Glomerular visceral epithelial cell (primary cell): ENCODE measurements around the gene GABRA6.
"Not testable (repeated sequence)": the region's sequence is repeated elsewhere in the genome, so short reads cannot be mapped to it uniquely, and the experiment has no call there.

Experiments
- DNase-seq: peaks from one replicate; pipeline ENCODE4 v3.0.0-alpha.2; 2016; ENCODE audit errors: extremely low spot score

GABRA6 gene

DNA sequence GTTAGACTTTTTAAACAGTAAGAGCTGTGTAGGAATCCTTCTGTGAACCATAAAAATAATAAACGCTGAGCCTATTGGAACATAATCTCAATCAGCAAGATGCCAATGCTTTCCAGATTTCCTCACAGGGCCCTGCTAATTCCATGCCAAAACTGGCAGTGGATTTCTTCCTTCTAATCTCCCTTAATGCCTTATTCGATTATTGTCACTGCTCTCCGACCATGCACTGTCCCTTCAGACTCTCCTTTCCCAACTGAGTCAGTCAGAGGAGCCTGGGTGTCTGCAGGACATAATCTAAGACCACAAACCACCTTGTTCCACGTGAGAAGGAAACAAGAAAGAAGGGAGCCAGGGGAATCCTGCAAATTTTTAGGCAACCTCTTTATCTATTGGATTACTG lies at the start of gene GABRA6:
Gene GABRA6 (plus strand): TSS at position 261 of the 400 bp plus-strand sequence. CDS start 269 bp downstream, outside the sequence.
- DNase-seq: no peak

DNA sequence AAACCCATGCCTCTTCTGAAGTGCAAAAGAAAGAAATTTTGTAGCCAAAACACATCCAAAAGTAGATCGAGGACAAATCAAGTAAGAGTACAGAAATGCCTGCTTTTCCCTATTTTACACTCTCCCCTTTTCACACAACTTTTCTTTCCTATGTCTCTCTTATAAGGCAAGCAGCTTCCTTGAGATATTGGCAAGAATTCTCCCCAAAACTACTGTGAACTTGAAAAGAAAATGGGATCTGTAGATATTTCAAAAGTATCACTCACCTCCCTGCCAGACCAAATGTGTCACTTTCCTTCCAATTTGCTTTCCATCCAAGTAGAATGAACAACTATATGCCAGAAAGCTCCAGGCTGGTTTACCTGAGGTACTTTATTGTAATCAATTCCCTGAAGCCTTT lies 47.9 kb upstream of the GABRA6 start:
- no peak for DNase-seq

- DNase-seq: no peak
Measured at GRCh38 chr5:161641444-161641843, 44.1 kb upstream of the GABRA6 start.

DNA sequence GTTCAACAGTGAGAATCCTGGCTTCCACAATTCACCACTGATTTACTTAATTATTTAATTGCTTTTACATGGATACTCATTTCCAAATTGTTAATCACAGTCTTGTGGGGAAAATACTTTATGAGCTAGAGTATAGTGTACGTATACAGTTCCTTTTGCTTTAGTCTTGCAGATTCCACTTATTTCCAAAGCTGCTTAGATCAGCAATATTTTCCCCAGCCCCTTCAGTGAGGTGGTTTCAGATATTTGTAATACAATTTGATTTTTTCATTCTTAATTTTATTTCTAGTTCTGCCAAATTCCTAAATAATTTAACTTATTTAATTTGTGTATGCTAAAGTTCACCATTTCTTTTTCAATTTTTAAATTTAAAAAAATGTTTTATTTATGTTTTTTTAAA lies 40.3 kb upstream of the GABRA6 start:
- no peak for DNase-seq

GRCh38 chr5:161651926-161652325 lies 33.6 kb upstream of the GABRA6 start:
- DNase-seq: not testable (repeated sequence)

DNA sequence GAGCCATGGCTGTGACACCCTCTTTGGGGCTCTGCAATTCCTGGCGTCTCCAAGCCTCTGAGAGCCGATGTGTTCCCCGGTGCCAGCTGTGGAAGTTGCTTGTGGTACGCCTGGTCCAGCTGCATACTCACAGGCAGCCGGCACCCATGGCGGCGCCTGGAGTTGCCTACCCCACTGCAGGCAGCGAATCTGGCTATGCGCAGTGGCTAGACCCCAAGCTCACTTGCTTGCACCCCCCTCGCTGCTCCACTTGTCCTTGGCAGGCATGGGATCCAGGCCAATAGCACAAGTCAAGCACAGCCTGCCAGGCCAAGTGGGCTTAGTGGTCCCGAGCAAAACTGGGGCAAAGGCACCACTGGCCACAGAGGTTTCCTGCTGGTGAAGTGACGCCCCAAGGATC lies 24.7 kb upstream of the GABRA6 start:
- no peak for DNase-seq

- no peak for DNase-seq
Measured at GRCh38 chr5:161663431-161663830, 22.1 kb upstream of the GABRA6 start.

GRCh38 chr5:161676103-161676502 lies 9.4 kb upstream of the GABRA6 start:
- DNase-seq: no peak

- DNase-seq: no peak
Measured at GRCh38 chr5:161686149-161686548, 628 bp downstream of the GABRA6 start.

DNA sequence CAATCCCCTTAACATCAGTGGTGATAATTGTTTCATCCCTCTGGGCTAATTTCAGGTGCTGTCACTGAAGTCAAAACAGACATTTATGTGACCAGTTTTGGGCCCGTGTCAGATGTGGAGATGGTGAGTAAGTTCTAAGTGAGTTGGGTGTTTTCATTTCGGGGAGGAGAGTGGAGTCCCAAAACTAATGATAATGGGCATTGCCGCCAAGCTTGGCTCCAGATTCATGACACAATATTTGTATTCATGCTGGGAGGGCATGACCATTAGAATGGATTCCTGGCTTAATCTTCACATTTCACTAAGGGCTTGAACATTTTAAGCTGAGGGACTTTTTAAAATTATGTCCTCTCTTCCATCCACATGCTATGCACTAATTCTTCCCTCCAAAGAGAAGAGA lies 1.4 kb downstream of the GABRA6 start:
- no peak for DNase-seq

DNA sequence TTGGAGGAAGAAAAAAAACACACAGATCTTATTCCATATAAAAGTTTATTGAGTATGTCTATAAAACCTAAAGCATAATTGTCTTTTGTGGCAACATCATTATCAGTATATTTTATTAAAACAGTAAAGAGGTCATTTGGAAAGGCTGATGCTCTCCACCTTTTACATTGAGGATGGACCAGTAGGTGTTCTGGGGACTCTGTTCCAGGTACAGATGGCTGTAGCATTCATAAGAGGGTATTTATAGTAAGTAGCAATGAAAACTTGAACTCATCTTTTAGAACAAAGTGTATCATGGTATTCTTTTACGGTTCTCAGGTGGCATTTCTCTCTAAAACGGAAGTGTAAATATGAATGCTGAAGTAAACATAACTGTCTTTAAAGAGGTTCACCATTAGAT lies 1.8 kb downstream of the GABRA6 start:
- no peak for DNase-seq

GRCh38 chr5:161691911-161692310 lies 6.4 kb downstream of the GABRA6 start:
- DNase-seq: no peak

DNA sequence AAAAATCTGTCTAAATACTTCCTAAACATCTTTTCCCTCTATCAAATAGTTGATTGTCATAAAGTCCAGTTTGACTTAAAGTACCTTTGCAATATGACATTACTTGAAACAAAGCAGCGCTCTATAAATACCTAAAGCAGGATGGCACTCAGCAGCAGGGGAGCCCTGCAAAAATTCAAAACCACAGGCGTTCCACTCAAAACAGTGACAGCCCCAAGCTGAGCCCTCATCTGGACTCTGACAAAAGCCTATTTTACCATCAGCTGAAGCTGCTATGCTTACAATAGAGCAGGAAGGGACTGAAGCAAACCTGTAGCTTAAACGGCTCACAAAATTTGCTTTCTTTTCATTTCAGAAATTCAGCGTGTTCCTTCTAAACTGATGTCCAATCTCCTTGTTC lies 11.5 kb downstream of the GABRA6 start:
- DNase-seq: no peak

- DNase-seq: no peak
Measured at GRCh38 chr5:161700065-161700464, 14.5 kb downstream of the GABRA6 start.

DNA sequence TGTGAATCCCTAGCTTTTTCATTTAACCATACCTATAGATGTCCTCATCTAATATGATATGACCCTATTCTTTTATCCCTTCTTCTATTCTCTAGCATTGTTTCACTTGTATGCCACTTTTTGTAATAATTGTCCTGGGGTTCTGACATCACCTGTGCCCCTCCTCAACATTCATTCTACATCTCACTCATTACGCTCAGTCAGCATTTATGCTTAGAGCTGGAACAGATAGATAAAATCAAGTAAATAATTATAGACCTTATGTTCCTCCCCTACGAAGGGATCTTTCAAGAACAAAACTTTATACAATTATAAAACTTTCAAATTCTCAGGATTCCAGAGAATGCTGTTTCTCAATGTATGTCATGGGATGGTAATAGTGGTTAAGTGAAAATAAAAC lies 18.0 kb downstream of the GABRA6 start:
- DNase-seq: no peak

DNA sequence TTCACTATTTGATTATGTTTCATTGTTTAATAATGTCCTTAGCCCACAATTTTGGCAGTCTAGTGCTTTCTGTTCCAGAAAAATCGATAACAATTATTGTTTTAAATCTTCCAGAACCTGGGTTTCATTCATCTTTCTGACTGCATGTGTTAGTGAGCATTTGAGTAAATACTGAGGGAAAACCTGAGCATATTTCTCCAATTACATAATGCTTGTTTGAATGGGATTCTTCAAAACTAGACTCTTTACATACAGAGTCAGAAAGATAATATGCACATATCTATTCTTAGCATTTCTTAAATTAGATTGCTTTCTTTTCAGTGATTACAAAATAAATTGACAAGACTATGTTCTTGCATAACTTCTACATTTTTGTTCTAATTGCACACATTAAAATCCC lies 21.9 kb downstream of the GABRA6 start:
- DNase-seq: no peak

DNA sequence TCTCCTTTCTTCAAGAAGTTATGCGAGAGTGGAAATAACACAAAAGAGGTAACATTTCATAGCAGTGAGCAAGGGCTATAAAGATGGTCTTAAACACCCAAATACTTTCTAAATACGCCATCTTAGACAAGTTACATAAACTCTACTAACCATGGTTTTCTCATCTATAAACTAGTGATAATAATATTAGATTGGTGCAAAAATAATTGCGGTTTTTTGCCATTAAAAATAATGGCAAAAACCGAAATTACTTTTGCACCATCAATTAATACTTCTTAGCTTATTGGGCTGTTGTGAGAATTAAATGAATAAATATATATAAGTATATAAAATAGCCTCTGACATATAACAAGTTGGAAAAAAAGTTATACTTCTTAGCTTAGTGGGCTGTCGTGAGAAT lies 23.7 kb downstream of the GABRA6 start:
- no peak for DNase-seq

DNA sequence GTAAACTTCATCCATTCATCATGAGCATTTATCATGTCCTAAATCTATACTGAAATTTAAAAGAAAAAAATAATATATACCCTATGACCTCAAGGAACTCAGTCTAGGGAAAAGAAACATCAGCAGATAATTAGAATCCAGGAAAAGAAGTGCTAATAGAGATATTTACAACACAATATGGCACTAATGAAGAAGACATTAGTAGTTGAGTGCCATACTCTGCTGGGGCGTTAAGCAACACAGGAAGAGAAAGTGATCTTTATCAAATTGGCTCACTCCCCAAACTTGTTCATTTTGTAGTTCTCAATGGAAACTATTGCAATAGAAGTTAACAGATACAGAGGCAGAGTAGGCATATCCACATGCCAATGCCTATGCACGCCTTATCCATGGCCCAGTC lies 27.5 kb downstream of the GABRA6 start:
- no peak for DNase-seq

DNA sequence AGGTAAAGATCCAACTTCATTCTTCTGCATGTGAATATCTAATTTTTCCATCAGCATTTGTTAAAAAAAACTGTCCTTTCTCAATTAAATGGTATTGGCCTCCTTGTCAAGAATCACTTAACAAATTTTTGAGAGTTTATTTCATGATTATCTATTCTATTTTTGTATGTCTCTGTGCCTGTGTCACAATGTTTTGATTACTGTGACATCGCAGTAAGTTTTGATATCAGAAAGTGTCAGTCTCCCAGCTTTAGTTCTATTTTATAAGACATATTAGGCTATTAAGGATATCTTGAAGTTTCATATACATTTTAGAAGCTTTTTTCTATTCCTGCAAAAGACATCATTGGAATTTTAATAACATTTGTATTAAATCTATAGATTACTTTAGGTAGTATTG lies 33.6 kb downstream of the GABRA6 start:
- DNase-seq: no peak

DNA sequence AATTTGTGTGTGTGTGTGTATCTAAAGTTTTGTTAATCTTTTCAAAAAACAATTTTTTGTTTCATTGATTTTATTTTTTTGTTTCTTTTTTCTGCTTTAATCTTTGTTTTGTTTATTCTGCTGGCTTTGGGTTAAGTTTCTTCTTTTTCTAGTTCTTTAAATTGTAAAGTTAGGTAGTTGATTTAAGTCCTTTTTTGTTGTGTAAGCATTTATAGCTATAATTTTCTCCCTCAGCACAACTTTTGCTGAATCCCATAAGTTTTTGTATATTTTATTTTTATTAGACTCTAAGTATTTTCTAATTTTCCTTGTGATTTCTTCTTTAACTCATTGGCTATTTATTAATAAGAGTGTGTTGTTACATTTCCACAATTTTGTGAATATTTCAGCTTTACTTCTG lies 34.9 kb downstream of the GABRA6 start:
- DNase-seq: no peak

- no peak for DNase-seq
Measured at GRCh38 chr5:161734741-161735140, 49.2 kb downstream of the GABRA6 start.

- no peak for DNase-seq
Measured at GRCh38 chr5:161740433-161740832, 54.9 kb downstream of the GABRA6 start.

- DNase-seq: no peak
Measured at GRCh38 chr5:161744276-161744675, 58.8 kb downstream of the GABRA6 start.

- DNase-seq: no peak
Measured at GRCh38 chr5:161745392-161745791, 59.9 kb downstream of the GABRA6 start.

- no peak for DNase-seq
Measured at GRCh38 chr5:161751265-161751664, 65.7 kb downstream of the GABRA6 start.
